ENCODE data around the gene MAGEA8.
"Not testable (repeated sequence)": the region's sequence is repeated elsewhere in the genome, so short reads cannot be mapped to it uniquely, and the experiment has no call there.

The MAGEA8 gene

GRCh38 chrX:149923836-149924235 lies 42.9 kb downstream of the MAGEA8 start:
- H3K27ac Mint-ChIP-seq; H3K4me1 Mint-ChIP-seq; H3K36me3 Mint-ChIP-seq; ATAC-seq (replicated peaks); H3K27me3 Mint-ChIP-seq; H3K4me3 Mint-ChIP-seq; DNase-seq; H3K9me3 Mint-ChIP-seq: not testable (repeated sequence)

- H3K9me3 Mint-ChIP-seq; DNase-seq; H3K4me1 Mint-ChIP-seq; H3K36me3 Mint-ChIP-seq; ATAC-seq (replicated peaks); H3K27ac Mint-ChIP-seq; H3K27me3 Mint-ChIP-seq; H3K4me3 Mint-ChIP-seq: not testable (repeated sequence)
Observed at GRCh38 chrX:149924434-149924833, 43.5 kb downstream of the MAGEA8 start.

GRCh38 chrX:149927245-149927963 lies 46.4 kb downstream of the MAGEA8 start:
- DNase-seq, H3K4me1 Mint-ChIP-seq, H3K4me3 Mint-ChIP-seq, H3K27ac Mint-ChIP-seq, H3K36me3 Mint-ChIP-seq, H3K9me3 Mint-ChIP-seq, H3K27me3 Mint-ChIP-seq: not testable (repeated sequence)
- ATAC-seq (replicated peaks) = peak; percentile 79

- not testable (repeated sequence) for H3K4me1 Mint-ChIP-seq, H3K27me3 Mint-ChIP-seq, H3K27ac Mint-ChIP-seq, H3K9me3 Mint-ChIP-seq, H3K4me3 Mint-ChIP-seq, H3K36me3 Mint-ChIP-seq, DNase-seq
- peak; percentile 79 for ATAC-seq (replicated peaks)
Observed at GRCh38 chrX:149927964-149928258, 46.9 kb downstream of the MAGEA8 start.

- DNase-seq; H3K9me3 Mint-ChIP-seq; H3K36me3 Mint-ChIP-seq; ATAC-seq (replicated peaks); H3K4me3 Mint-ChIP-seq; H3K4me1 Mint-ChIP-seq; H3K27me3 Mint-ChIP-seq; H3K27ac Mint-ChIP-seq: not testable (repeated sequence)
Observed at GRCh38 chrX:149928635-149929034, 47.7 kb downstream of the MAGEA8 start.

GRCh38 chrX:149929400-149929799 lies 48.4 kb downstream of the MAGEA8 start, which contains the start of gene HSFX4:
Gene HSFX4 (plus strand): TSS chrX:149929573. CDS start chrX:149929645, 72 bp downstream.
- H3K27me3 Mint-ChIP-seq; ATAC-seq (replicated peaks); H3K9me3 Mint-ChIP-seq; H3K27ac Mint-ChIP-seq; H3K4me1 Mint-ChIP-seq; H3K4me3 Mint-ChIP-seq; DNase-seq; H3K36me3 Mint-ChIP-seq: not testable (repeated sequence)

GRCh38 chrX:149931355-149931754 lies 50.4 kb downstream of the MAGEA8 start:
- H3K4me1 Mint-ChIP-seq; H3K27me3 Mint-ChIP-seq; H3K4me3 Mint-ChIP-seq; H3K27ac Mint-ChIP-seq; DNase-seq; ATAC-seq (replicated peaks); H3K36me3 Mint-ChIP-seq; H3K9me3 Mint-ChIP-seq: not testable (repeated sequence)

GRCh38 chrX:149932150-149932549 lies 51.2 kb downstream of the MAGEA8 start:
- H3K4me3 Mint-ChIP-seq; H3K9me3 Mint-ChIP-seq; H3K27me3 Mint-ChIP-seq; DNase-seq; H3K27ac Mint-ChIP-seq; H3K36me3 Mint-ChIP-seq; ATAC-seq (replicated peaks); H3K4me1 Mint-ChIP-seq: not testable (repeated sequence)

- H3K27ac Mint-ChIP-seq, H3K36me3 Mint-ChIP-seq, H3K4me3 Mint-ChIP-seq, H3K27me3 Mint-ChIP-seq, H3K9me3 Mint-ChIP-seq, H3K4me1 Mint-ChIP-seq, DNase-seq: not testable (repeated sequence)
- ATAC-seq (replicated peaks) = peak; percentile 49 to 55
Observed at GRCh38 chrX:149932970-149933369, 52.0 kb downstream of the MAGEA8 start.

- H3K27me3 Mint-ChIP-seq; H3K4me1 Mint-ChIP-seq; DNase-seq; ATAC-seq (replicated peaks); H3K36me3 Mint-ChIP-seq; H3K4me3 Mint-ChIP-seq; H3K9me3 Mint-ChIP-seq; H3K27ac Mint-ChIP-seq: not testable (repeated sequence)
Observed at GRCh38 chrX:149933547-149933946, 52.6 kb downstream of the MAGEA8 start.
